H1 (cell line): ENCODE measurements around the gene ETV4. TPM values are rescaled to one million over a fixed set of nuclear protein-coding genes. Genes with fewer than 3 reads are reported as not detected.

ENCODE experiments used
- CTCF ChIA-PET: fragments of 300-600 bp; sonication (Branson Sonifier 250); formaldehyde crosslinking; loops from one replicate; lab custom pipeline; 2021; ENCODE audit not compliant: partially characterized antibody; lab: Charles Lee
- POLR2A ChIA-PET: fragments of 300-600 bp; sonication (Branson Sonifier 250); formaldehyde crosslinking; loops from one replicate; lab custom pipeline; 2021; ENCODE audit warnings: inconsistent platforms; ENCODE audit not compliant: partially characterized antibody; lab: Charles Lee
- DNase-seq, 2 experiments: peaks; one replicate each; pipeline versions ENCODE4 v3.0.0 to v3.0.0-alpha.2; 2010 to 2022; ENCODE audit warnings: low spot score in 2 of 2, low read depth in 1 of 2, mixed read lengths in 1 of 2
- FAIRE-seq: peaks from 2 replicates; lab custom pipeline; 2011; peaks lifted over from hg19 to GRCh38; lab: Jason Lieb, UNC
- H2AFZ ChIP-seq: 2 replicates; pipeline ENCODE4 v1.8.1; 2012; ENCODE audit warnings: low read length, inconsistent platforms
- H2AK5ac ChIP-seq: 2 replicates; pipeline ENCODE4 v1.6.1; 2013; ENCODE audit warnings: low read depth, low read length
- H2BK120ac ChIP-seq: replicated peaks from 2 replicates; pipeline ENCODE3; 2013; ENCODE audit warnings: low read depth, low read length, inconsistent platforms
- H2BK12ac ChIP-seq: 2 replicates; pipeline ENCODE4 v1.6.1; 2013; ENCODE audit warnings: low read depth, low read length
- H2BK15ac ChIP-seq: 2 replicates; pipeline ENCODE4 v1.6.1; 2013; ENCODE audit warnings: low read length
- H2BK20ac ChIP-seq: 2 replicates; pipeline ENCODE4 v1.6.1; 2013; ENCODE audit warnings: low read length
- H2BK5ac ChIP-seq: 2 replicates; pipeline ENCODE4 v1.6.1; 2013; ENCODE audit warnings: low read depth, low read length
- H3K14ac ChIP-seq: 2 replicates; pipeline ENCODE4 v1.6.1; 2013; ENCODE audit warnings: inconsistent platforms; ENCODE audit not compliant: insufficient read length
- H3K18ac ChIP-seq: 2 replicates; pipeline ENCODE4 v1.6.1; 2013; ENCODE audit warnings: low read length; ENCODE audit errors: extremely low read depth
- H3K23ac ChIP-seq: 2 replicates; pipeline ENCODE4 v1.6.1; 2013; ENCODE audit warnings: inconsistent platforms; ENCODE audit not compliant: insufficient read length
- H3K23me2 ChIP-seq: 2 replicates; pipeline ENCODE4 v1.6.1; 2013; ENCODE audit warnings: low read depth, low read length
- H3K27ac ChIP-seq: 2 replicates; pipeline ENCODE4 v1.6.1; 2011; ENCODE audit warnings: low read depth, low read length, inconsistent platforms
- H3K27me3 ChIP-seq, 4 experiments: replicated peaks in 1 of 4; 1 replicate in 1 of 4; 2 replicates in 3 of 4; pipeline versions ENCODE4 v1.6.1 to v1.8.1; 2011 to 2013; ENCODE audit warnings: low read length in 3 of 4, mild to moderate bottlenecking in 3 of 4, inconsistent platforms in 2 of 4, mixed read lengths in 2 of 4, moderate library complexity in 1 of 4; ENCODE audit not compliant: control insufficient read depth in 3 of 4, insufficient read depth in 3 of 4; ENCODE audit errors: extremely low read depth in 1 of 4
- H3K36me3 ChIP-seq, 4 experiments: 2 replicates each; pipeline versions ENCODE4 v1.6.1 to v1.8.1; 2011 to 2013; ENCODE audit warnings: mild to moderate bottlenecking in 4 of 4, low read length in 3 of 4, moderate library complexity in 2 of 4, control low read depth in 1 of 4, inconsistent platforms in 1 of 4; ENCODE audit not compliant: insufficient read depth in 4 of 4, control insufficient read depth in 2 of 4
- H3K4ac ChIP-seq: replicated peaks from 2 replicates; pipeline ENCODE3; 2013; ENCODE audit warnings: low read length, low read depth, mixed read lengths, inconsistent platforms; ENCODE audit not compliant: insufficient read length
- H3K4me1 ChIP-seq, 4 experiments: replicated peaks in 1 of 4; 1 replicate in 1 of 4; 2 replicates in 3 of 4; pipeline versions ENCODE4 v1.6.1 to v1.8.1; 2011 to 2013; ENCODE audit warnings: low read length in 3 of 4, inconsistent platforms in 2 of 4, mixed read lengths in 1 of 4; ENCODE audit not compliant: insufficient read depth in 4 of 4, control insufficient read depth in 3 of 4
- H3K4me2 ChIP-seq, 2 experiments: 2 replicates each; pipeline versions ENCODE4 v1.6.1 to v1.8.1; 2011 to 2013; ENCODE audit warnings: low read depth in 2 of 2, low read length in 2 of 2, control low read depth in 1 of 2, inconsistent platforms in 1 of 2, mild to moderate bottlenecking in 1 of 2; ENCODE audit not compliant: insufficient read depth in 1 of 2
- H3K4me3 ChIP-seq, 4 experiments: fragments of 200-600, 300-600 bp in 1 of 4; sonication (generic), shearing (Covaris generic), sonication (Bioruptor Twin) in 1 of 4; 2 replicates each; pipeline versions ENCODE4 v1.5.1 to v1.8.1; 2011 to 2016; ENCODE audit warnings: low read length in 4 of 4, low read depth in 3 of 4, control low read depth in 2 of 4, inconsistent platforms in 2 of 4, mild to moderate bottlenecking in 2 of 4, mixed read lengths in 1 of 4, moderate library complexity in 1 of 4; ENCODE audit not compliant: insufficient read depth in 2 of 4; ENCODE audit errors: extremely low read depth in 1 of 4
- H3K56ac ChIP-seq: replicated peaks from 2 replicates; pipeline ENCODE3; 2013; ENCODE audit warnings: low read depth, mild to moderate bottlenecking, mixed read lengths, low read length, inconsistent platforms; ENCODE audit not compliant: insufficient read length
- H3K79me1 ChIP-seq: 2 replicates; pipeline ENCODE4 v1.6.1; 2013; ENCODE audit warnings: low read depth, low read length, control low read depth
- H3K79me2 ChIP-seq, 2 experiments: 2 replicates each; pipeline versions ENCODE4 v1.6.1 to v1.8.1; 2012 to 2013; ENCODE audit warnings: low read length in 2 of 2, mild to moderate bottlenecking in 2 of 2, inconsistent platforms in 1 of 2; ENCODE audit not compliant: insufficient read depth in 2 of 2, control insufficient read depth in 1 of 2
- H3K9ac ChIP-seq, 4 experiments: replicated peaks in 1 of 4; 1 replicate in 1 of 4; 2 replicates in 3 of 4; pipeline versions ENCODE4 v1.6.1 to v1.8.1; 2011 to 2013; ENCODE audit warnings: low read depth in 3 of 4, low read length in 3 of 4, control low read depth in 2 of 4, mild to moderate bottlenecking in 2 of 4, moderate library complexity in 2 of 4, inconsistent platforms in 1 of 4; ENCODE audit errors: extremely low read depth in 1 of 4
- H3K9me3 ChIP-seq, 2 experiments: 2 replicates each; pipeline versions ENCODE4 v1.6.1 to v1.8.1; 2012 to 2013; ENCODE audit warnings: mild to moderate bottlenecking in 2 of 2, moderate library complexity in 2 of 2, control low read depth in 1 of 2, inconsistent platforms in 1 of 2, low read depth in 1 of 2, low read length in 1 of 2, mixed read lengths in 1 of 2; ENCODE audit not compliant: insufficient read depth in 2 of 2
- H4K20me1 ChIP-seq, 2 experiments: replicated peaks in 1 of 2; 2 replicates each; pipeline versions ENCODE3 to v1.8.1; 2011 to 2013; ENCODE audit warnings: inconsistent platforms in 2 of 2, low read length in 2 of 2, mild to moderate bottlenecking in 1 of 2; ENCODE audit not compliant: insufficient read depth in 2 of 2, control insufficient read depth in 1 of 2
- H4K5ac ChIP-seq: 2 replicates; pipeline ENCODE4 v1.6.1; 2013; ENCODE audit warnings: low read length, low read depth, mixed read lengths, inconsistent platforms; ENCODE audit not compliant: insufficient read length
- H4K8ac ChIP-seq: 2 replicates; pipeline ENCODE4 v1.8.0; 2013; ENCODE audit warnings: mild to moderate bottlenecking, moderate library complexity, low read length, inconsistent platforms; ENCODE audit not compliant: insufficient read depth; ENCODE audit errors: extremely low read depth
- H4K91ac ChIP-seq: replicated peaks from 2 replicates; pipeline ENCODE3; 2013; ENCODE audit warnings: low read length, mixed read lengths, inconsistent platforms; ENCODE audit not compliant: insufficient read length
- HDAC6 ChIP-seq: IDR thresholded peaks from one replicate; pipeline ENCODE4 v1.7.1; 2012; ENCODE audit warnings: low read depth, mild to moderate bottlenecking, inconsistent platforms, low read length, moderate library complexity
- JUN ChIP-seq: IDR thresholded peaks from 2 replicates; pipeline ENCODE4 v1.6.1; 2011; ENCODE audit warnings: low read depth, mild to moderate bottlenecking, improper control_type of control experiment, low read length
- JUND ChIP-seq: IDR thresholded peaks from 2 replicates; pipeline ENCODE4 v1.6.1; 2011; ENCODE audit warnings: mild to moderate bottlenecking, improper control_type of control experiment, low read length
- KDM4A ChIP-seq: IDR thresholded peaks from one replicate; pipeline ENCODE4 v1.7.1; 2012; ENCODE audit warnings: low read depth, mild to moderate bottlenecking, moderate library complexity, low read length, inconsistent platforms; ENCODE audit not compliant: severe bottlenecking
- NANOG ChIP-seq: IDR thresholded peaks from 2 replicates; pipeline ENCODE4 v1.6.1; 2011; ENCODE audit warnings: low read length, low read depth, mild to moderate bottlenecking, inconsistent platforms; ENCODE audit not compliant: insufficient read depth, poor library complexity, severe bottlenecking
- PHF8 ChIP-seq: fragments of 200-600 bp; sonication (generic); conservative IDR thresholded peaks from 2 replicates; pipeline ENCODE4 v1.7.1; 2012; ENCODE audit warnings: low read depth, mild to moderate bottlenecking, inconsistent platforms, low read length, moderate library complexity
- TAF1 ChIP-seq: IDR thresholded peaks from 2 replicates; pipeline ENCODE4 v1.6.1; 2011; ENCODE audit warnings: mild to moderate bottlenecking, low read depth, low read length
- WGBS, 2 experiments: shearing (Covaris generic) in 1 of 2; methylation state at CpG; one replicate each; pipeline versions ENCODE4 v1.1.6 to v1.1.7; 2013 to 2015; ENCODE audit warnings: low lambda C conversion rate in 2 of 2, mixed read lengths in 2 of 2, inconsistent platforms in 1 of 2, low coverage in 1 of 2, missing lambda C conversion rate in 1 of 2; ENCODE audit not compliant: insufficient replicate concordance in 2 of 2, insufficient coverage in 1 of 2, insufficient read length in 1 of 2; ENCODE audit errors: extremely low coverage in 1 of 2, missing lambda C conversion rate in 1 of 2; 5-methylcytosine and 5-hydroxymethylcytosine counted together
- polyA plus RNA-seq, 7 experiments: library from polyadenylated mRNA; depleted of rRNA in 3 of 7; stranded (reverse) in 5 of 7; unstranded in 2 of 7; fragments of >200 nt in 5 of 7; fragments of 200-250 nt in 2 of 7; gene quantifications; 1 replicate in 5 of 7; 2 replicates in 1 of 7; 4 replicates in 1 of 7; pipeline versions ENCODE4 v1.2.1 to v1.2.3, GENCODE V29; 2011 to 2013; ENCODE audit warnings: missing spikeins in 2 of 7, mixed read lengths in 2 of 7
- total RNA-seq: library from RNA; stranded (reverse); fragmentation: NEBNext Ultra II Directional; extraction: Animal tissue kit (Norgen Biotek cat#: 25700); gene quantifications from 2 replicates; pipeline ENCODE4 v1.2.1, GENCODE V29; 2021
- TF ChIP-seq, protein P1 (sequence below): IDR thresholded peaks from 2 replicates; pipeline ENCODE4 v1.6.1; 2012; ENCODE audit warnings: inconsistent platforms
- TF ChIP-seq, protein P2 (sequence below): IDR thresholded peaks from 2 replicates; pipeline ENCODE4 v1.6.1; 2011; ENCODE audit warnings: low read length, improper control_type of control experiment

ETV4 gene
- total and polyA plus RNA-seq, 2 of the 8 experiments (the other 6 are each of a cell fraction or from before 2014, with no cell fraction given), result 75.2 to 143 TPM

DNA sequence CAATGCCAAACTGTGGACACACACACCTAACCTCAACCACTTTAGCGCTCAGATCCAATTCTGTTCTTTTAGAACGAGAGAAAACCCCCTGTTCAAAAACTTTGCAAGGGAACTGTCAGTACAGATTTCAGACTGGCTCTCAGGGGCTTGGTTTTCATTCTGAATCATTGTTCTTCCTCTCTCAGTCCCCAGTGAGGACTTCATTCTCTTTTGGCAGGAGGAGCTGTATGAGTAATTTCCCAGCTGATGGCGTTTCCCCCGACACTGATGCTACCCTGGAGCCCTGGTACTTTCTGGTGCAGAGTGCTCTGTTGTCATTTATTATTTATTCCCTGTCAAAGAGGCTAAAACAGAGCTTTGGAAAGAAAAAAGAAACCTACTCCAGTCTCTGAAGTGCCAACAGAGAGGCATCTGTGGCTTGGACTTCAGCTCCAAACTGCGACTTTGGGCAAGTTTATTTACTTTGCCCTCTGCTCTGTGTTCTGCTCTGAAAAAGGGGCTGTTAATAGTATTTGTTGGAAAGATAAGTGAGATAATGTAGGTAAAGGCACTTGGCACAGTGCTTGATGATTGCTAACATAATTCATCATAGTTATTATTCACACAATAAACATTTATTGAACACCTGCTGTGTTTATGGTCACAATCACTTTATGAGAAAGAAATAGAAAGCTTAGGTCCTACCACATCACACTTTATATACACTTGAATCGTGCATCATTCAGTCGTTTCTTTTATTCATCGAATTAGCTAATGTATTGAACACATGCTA lies 28.3 kb downstream of the ETV4 start:
- Histone ChIP-seq H4K91ac (no peak overlapping the region), H3K4me3 (no peak overlapping the region), H3K4me1 (no peaks in the 10 kb centered on the region)
- WGBS, 2 experiments, result 90% methylated on average over 8 of the region's 8 CpGs; no CpG with 5 or more reads in 1 of the 2 experiments
- no peak for FAIRE-seq
- no peak for TF ChIP-seq NANOG
- TF ChIP-seq TAF1, result no peak
- TF ChIP-seq JUND, result no peak
- no peak for TF ChIP-seq PHF8
- no peak for TF ChIP-seq KDM4A
- TF ChIP-seq, protein P1, sequence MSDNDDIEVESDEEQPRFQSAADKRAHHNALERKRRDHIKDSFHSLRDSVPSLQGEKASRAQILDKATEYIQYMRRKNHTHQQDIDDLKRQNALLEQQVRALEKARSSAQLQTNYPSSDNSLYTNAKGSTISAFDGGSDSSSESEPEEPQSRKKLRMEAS, result no peak
- TF ChIP-seq, protein P2, sequence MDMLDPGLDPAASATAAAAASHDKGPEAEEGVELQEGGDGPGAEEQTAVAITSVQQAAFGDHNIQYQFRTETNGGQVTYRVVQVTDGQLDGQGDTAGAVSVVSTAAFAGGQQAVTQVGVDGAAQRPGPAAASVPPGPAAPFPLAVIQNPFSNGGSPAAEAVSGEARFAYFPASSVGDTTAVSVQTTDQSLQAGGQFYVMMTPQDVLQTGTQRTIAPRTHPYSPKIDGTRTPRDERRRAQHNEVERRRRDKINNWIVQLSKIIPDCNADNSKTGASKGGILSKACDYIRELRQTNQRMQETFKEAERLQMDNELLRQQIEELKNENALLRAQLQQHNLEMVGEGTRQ, result no peak
- TF ChIP-seq HDAC6, result no peak
- TF ChIP-seq JUN, result no peak
- TF ChIP-seq, all 59 proteins: peak for 0
- no peak overlapping the region for H2BK5ac ChIP-seq
- no peak overlapping the region for H2BK20ac ChIP-seq
- H4K5ac ChIP-seq, result no peak overlapping the region
- peaks cover 18 to 70% (median 41%) of the 10 kb centered on the region in 4 experiments for H3K36me3 ChIP-seq
- no peak overlapping the region for H2BK12ac ChIP-seq
- no peak overlapping the region for H3K27ac ChIP-seq
- H3K79me1 ChIP-seq, result no peaks in the 10 kb centered on the region
- no peak overlapping the region for H2AFZ ChIP-seq
- H2BK15ac ChIP-seq, result no peak overlapping the region
- no peaks in the 10 kb centered on the region for H3K9me3 ChIP-seq
- H3K27me3 ChIP-seq, result no peaks in the 10 kb centered on the region
- no peaks in the 10 kb centered on the region for H3K79me2 ChIP-seq
- no peak overlapping the region for H2BK120ac ChIP-seq
- H3K23ac ChIP-seq, result no peak overlapping the region
- no peak overlapping the region for H3K4ac ChIP-seq
- H3K23me2 ChIP-seq, result no peaks in the 10 kb centered on the region
- peaks cover 0 to 3% of the 10 kb centered on the region in 2 experiments for H4K20me1 ChIP-seq
- no peak overlapping the region for H3K56ac ChIP-seq
- no peak overlapping the region for H2AK5ac ChIP-seq
- H3K9ac ChIP-seq, result no peak overlapping the region
- no peak overlapping the region for H3K14ac ChIP-seq
- no peak for DNase-seq
- no peak overlapping the region for H4K8ac ChIP-seq
- POLR2A ChIA-PET, result interaction anchor here (1.1 to 1.4 kb wide), 2 partner anchors 8 to 10 kb away, joined by 3 to 4 read pairs; no protein-coding TSS in a partner anchor
- no peak overlapping the region for H3K18ac ChIP-seq
- H3K4me2 ChIP-seq, result no peak overlapping the region
- CTCF ChIA-PET, result interaction anchor here (0.7 to 3.6 kb wide), 4 partner anchors 25 to 59 kb away, joined by 3 to 11 read pairs (median 3); partner anchors contain the start of gene DHX8
